Activated naive CD4-positive, alpha-beta T cell treated with Interleukin-2 at 50 U/mL for 16 hours (primary cell): ENCODE results near the gene MRPL20.
"Not testable (repeated sequence)": the region's sequence is repeated elsewhere in the genome, so short reads cannot be mapped to it uniquely, and the experiment has no call there.

ENCODE experiments used
- DNase-seq: peaks from one replicate; pipeline ENCODE4 v3.0.0-alpha.2; 2020

MRPL20 gene

DNA sequence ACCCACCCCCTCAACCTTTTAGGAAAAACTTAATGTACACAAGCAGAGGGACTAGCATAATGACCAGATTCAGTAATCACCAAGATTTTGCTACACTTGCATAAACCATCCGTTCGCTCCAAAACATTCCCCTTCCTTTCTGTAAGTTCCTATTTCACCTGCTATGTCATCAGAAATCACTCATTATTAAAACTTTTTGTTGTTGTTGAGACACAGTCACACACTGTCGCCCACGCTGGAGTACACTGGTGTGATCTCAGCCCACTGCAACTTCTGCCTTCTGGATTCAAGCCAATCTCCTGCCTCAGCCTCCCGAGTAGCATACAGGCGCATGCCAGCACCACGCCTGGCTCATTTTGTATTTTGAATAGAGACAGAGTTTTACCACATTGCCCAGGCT is 3.4 kb downstream of the MRPL20 start:
- no peak for DNase-seq

DNA sequence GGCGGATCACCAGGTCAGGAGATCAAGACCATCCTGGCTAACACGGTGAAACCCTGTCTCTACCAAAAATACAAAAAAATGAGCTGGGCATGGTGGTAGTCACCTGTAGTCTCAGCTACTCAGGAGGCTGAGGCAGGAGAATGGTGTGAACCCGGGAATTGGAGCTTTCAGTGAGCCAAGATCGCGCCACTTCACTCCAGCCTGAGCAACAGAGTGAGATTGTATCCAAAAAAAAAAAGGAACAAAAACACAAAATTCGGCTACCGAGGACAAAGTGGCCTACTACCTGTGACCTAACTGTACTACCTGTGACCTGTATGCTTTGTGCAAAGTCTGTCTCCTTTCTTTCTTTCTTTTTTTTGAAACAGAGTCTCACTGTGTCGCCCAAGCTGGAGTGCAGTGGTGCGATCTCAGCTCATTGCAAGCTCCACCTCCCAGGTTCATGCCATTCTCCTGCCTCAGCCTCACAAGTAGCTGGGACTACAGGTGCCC is 4.1 kb downstream of the MRPL20 start:
- DNase-seq: not testable (repeated sequence)

DNA sequence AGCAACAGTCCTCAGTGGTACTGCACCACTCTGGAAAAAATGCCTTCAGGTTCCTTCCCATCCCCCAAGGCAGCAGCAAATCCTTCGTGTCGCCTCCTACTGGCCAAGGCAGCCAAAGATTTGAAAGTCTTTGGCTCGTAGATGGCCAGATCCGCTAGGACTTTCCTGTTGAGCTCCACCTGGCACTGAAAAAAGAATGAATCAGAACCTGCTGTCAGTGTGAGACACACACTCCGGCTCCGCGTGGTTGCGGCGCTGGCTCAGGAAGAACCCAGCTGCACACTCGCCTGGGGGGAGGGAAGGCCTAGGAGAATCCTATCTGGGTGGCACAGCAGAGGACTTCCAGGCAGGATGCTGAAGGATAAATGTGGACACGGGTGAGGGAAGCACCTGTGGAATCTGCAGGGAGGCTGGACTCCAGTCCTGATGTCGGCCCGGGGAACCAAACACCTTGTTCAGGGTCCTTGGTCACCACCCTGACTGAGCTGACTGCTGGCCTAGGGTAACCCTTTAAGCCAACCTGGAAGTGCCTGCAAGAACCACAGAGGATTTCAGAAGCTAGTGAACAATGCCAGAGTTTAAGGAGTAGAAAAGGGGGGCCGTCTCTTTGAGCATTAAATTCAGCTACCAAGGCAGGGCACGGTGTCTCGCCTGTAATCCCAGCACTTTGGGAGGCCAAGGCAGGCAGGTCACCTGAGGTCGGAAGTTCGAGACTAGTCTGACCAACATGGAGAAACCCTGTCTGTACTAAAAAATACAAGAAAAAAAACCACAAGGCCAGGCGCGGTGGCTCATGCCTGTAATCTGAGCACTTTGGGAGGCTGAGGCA is 4.8 kb downstream of the MRPL20 start:
- DNase-seq: peak; percentile 41

GRCh38 chr1:1401457-1402010 is 5.6 kb downstream of the MRPL20 start:
- DNase-seq: no peak

DNA sequence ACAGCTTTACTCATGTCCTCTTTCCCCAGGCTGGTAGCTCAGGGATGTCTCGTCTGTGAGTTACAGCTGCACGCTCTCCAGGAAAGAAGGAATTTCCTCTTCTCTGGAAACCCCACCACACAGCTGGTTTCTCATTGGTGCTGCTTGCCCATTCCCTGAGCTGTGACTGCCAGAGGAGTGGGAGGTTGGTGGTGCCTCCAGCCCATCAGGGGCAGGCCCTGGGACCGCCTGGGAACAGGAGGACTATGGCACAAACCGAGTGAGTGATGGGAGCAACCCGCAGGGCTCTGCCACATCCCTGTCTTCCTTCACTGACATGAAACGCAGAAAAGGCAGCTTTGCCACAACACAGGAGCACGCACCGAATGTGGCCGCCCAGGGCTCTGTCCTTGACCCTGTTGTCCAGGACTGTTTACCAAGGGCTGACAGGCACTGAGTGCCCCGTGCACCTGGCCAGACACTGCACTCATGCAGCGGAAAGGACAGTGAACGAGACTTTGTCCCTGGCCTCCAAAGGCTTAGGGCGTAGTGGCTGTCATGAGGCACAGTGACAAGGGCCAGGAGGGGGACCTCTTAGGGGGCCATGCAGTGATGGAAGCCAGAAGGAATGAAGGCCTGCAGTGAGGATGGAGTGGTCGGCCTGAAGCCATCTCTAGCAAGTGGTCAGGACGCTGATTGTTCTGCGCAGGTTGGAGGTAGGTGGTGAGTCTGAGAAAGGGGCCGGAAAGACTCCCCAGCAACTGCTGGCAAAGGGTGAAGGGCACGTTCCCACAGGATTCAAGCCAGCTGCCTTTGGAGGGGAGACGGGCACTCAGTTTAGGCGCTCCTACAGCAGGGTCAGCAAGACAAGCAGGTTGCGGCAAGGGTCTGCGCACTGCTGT is 6.3 kb downstream of the MRPL20 start:
- no peak for DNase-seq

DNA sequence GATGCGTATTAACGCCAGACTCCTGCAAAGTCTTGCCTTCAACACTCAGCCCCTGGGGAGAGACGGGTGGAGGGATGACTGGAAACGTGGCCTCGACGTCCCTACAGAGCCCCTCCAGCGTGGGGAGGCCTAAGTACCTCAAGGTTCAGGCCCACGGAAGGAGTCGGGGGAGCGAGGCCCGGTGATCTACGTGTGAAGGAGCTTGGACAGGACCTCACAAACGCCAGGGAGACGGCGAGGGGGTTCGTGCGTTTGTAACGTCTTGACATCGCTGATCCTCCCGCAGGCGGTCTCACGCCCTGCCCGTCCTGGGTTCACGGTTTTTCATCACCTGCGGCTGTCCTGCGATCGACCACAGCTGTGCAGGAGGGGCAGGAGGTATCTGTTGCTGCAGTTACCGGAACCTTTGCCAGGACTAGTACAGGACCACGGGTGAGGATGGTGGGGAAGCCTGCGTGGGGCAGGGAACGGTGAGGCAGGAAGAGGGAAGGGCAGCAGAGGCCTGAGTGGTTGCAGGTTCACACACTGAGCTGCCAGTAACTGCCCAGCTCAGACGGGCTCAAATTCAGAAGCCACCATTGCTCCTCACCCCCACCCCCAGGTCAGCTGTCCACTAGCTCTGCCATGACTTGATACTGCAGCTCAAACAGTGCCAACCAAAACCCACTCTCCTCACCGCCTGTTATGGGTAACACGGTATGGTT is 7.1 kb downstream of the MRPL20 start:
- no peak for DNase-seq

- DNase-seq: peak; percentile 100
Measured at GRCh38 chr1:1399187-1399871, 7.8 kb downstream of the MRPL20 start, which contains the start of gene CCNL2. CCNL2 (minus strand) TSS chr1:1399335; CDS start chr1:1399306, 29 bp downstream.

DNA sequence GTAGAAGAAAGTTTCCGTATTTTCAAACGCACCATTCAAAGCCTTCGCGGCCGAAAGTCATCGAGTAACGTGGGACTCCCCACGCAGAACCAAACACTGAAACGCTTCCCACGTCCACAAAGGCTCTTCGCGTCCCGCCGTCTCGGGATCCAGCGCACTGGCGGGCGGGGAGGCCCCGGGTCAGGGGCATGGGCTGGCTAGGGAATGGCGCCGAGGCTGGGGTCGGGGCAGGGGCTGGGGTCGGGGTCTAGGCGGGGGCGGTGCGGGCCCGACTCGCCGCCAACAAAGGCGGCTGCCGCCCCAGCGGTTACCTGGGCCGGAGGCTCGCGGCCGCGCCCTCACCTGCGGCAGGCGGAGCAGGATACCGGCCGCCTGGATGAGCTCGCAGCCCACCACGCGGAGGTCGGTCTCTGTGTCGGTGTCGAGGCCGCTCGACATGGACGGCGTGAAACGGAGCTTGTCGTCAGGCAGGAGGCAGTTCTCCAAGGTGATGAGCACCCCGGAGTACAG is 8.4 kb downstream of the MRPL20 start:
- DNase-seq: peak; percentile 46

DNA sequence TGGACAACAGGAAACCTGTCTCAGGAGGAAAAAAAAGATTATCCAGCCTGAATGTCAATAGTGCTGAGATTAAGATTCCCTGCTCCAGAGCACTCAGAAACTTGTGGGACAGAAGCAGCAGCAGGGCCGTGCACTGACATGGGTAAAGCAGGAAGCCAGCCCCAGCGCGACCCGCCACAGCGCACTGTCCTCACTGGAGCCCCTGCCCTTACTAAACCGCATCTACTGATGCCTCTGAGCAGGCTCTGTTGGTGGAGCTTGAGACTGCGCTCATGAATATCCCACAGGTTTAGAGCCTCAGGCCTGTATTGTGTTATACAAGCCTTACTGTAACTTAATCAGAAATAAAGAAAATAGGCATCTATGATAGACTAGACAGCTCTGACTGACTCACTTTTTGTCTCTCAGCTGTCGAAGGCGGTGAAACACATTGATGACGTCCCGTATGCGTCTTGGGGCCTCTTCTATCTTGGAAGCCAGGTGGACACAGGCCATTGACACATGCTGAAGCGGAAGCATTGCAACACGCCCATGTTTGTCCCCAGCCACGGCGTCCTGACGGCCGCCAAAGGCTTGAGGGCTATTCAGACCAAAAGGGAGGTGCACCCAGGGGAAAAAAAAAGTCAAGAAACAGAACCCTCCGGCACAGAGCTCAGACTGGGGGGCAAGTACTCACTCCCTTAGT is 9.1 kb downstream of the MRPL20 start:
- peak; percentile 18 for DNase-seq

GRCh38 chr1:1395166-1395565 is 11.9 kb downstream of the MRPL20 start:
- no peak for DNase-seq

DNA sequence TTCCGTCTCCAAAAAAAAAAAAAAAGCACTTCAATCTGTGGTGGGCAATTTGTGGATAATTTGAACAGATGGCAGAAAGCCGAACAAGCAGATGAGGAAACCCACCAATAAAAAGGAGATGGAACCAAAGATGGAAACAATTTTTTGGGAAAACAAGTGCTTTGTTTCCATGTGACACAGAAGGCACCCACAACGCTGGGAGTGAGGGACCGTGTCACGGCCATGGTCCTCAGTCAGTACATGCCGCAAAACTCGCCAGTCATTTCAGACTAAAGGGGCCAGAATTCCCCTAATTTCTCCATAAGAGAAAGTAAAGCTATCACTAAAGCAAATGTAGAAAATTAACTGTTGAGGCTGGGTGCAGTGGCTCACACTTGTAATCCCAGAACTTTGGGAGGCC is 13.0 kb downstream of the MRPL20 start:
- no peak for DNase-seq

DNA sequence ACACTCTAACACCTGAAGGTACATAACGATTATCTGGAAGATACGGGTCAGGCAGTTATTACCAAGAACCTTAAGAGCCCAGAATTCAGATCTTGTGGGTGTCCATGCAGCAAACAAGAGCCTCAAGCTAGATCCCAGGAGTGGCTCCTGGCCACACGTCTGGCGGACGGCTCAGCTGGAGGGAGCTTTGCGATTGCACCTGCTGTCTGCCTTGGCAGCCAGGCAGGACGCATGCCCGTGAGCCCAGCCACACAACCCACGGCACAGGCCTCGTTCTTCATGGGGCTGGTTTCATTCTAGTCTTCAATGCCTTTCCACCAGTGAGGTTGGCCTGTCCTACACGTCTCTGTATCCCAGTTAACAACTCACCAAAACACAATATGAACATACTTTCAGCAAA is 13.7 kb downstream of the MRPL20 start:
- DNase-seq: no peak

- DNase-seq: no peak
Measured at GRCh38 chr1:1393014-1393413, 14.1 kb downstream of the MRPL20 start.

GRCh38 chr1:1391225-1391624 is 15.9 kb downstream of the MRPL20 start:
- no peak for DNase-seq

DNA sequence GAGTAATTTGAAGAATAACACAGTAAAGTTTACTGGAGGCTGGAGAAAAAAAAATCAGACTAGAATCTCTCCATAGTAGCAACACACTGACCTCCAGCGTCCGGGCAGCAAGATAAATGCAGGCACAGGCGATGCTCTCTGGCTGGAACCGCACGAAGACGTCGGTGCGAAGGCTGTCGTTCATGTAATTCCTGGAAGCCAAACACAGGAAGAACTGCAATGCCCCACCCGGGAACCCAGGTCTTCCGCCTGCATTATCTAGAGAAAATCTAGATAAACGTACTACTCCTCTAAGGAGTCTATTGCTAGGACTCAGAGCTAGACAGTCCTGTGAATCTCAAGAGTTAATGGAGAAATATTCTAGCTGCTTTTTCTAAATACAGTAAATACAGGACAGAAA is 16.4 kb downstream of the MRPL20 start:
- no peak for DNase-seq

- no peak for DNase-seq
Measured at GRCh38 chr1:1388078-1388472, 19.0 kb downstream of the MRPL20 start.

GRCh38 chr1:1387098-1388077 is 19.7 kb downstream of the MRPL20 start:
- DNase-seq: no peak

- no peak for DNase-seq
Measured at GRCh38 chr1:1385931-1386330, 21.2 kb downstream of the MRPL20 start.

- not testable (repeated sequence) for DNase-seq
Measured at GRCh38 chr1:1385339-1385738, 21.8 kb downstream of the MRPL20 start.

- DNase-seq: no peak
Measured at GRCh38 chr1:1381294-1381693, 25.8 kb downstream of the MRPL20 start.
